ENCODE data around the gene SGMS1.

GRCh38 chr10:50384238-50384637 is 239.5 kb downstream of the SGMS1 start:
- TF ChIP-seq CTCF (IDR thresholded peaks at IDR 0.05) = no peak
- TF ChIP-seq POLR2A (IDR thresholded peaks at IDR 0.05) = no peak
